Measurements from ENCODE around the gene CDYL.
A peak's percentile ranks its signal among the peaks of the same experiment; 100 is the strongest.

Gene CDYL

DNA sequence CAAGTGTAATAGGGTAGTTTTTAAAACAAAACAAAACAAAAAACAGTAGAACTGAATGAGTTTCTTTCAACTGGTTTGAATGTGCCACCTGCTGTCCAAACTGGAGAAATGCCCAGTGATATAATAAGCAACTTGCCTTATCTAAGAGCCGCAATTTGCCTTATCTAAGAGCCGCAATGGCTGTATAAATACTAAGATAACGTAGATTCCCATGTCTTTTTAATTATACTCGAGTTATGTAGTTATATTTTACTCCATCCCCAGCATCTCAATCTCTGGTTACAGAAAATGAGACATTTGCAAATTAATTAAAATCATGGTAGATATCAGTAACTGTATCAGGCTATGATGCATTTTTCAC, 160.5 kb downstream of the CDYL start:
- in situ Hi-C loops (cut with HindIII; ENCODE audit: low sequenced_read_pairs) = no loop called here
- peak; percentile 37 for DNase-seq (ENCODE audit: low read depth)

GRCh38 chr6:4937414-4937813, 161.2 kb downstream of the CDYL start:
- DNase-seq (ENCODE audit: low read depth) = no peak
- no peak overlapping the region for H3K4me3 ChIP-seq (ENCODE audit: low read depth, low read length)
- in situ Hi-C loops (cut with HindIII; ENCODE audit: low sequenced_read_pairs) = no loop called here
- no peak for TF ChIP-seq CTCF (IDR thresholded peaks at IDR 0.05; ENCODE audit: low read depth, low read length, missing control alignments)

More for the DNA sequence above, 160.5 kb downstream of the CDYL start:
- no peak overlapping the region for H3K4me3 ChIP-seq (ENCODE audit: low read depth, low read length)
- peak; percentile 60 for TF ChIP-seq CTCF (IDR thresholded peaks at IDR 0.05; ENCODE audit: low read depth, low read length, missing control alignments)

GRCh38 chr6:4939241-4939640, 163.0 kb downstream of the CDYL start:
- TF ChIP-seq CTCF (IDR thresholded peaks at IDR 0.05; ENCODE audit: low read depth, low read length, missing control alignments) = no peak
- in situ Hi-C loops (cut with HindIII; ENCODE audit: low sequenced_read_pairs) = no loop called here
- DNase-seq (ENCODE audit: low read depth) = no peak
- H3K4me3 ChIP-seq (ENCODE audit: low read depth, low read length) = no peak overlapping the region

- in situ Hi-C loops (cut with HindIII; ENCODE audit: low sequenced_read_pairs) = no loop called here
- no peak overlapping the region for H3K4me3 ChIP-seq (ENCODE audit: low read depth, low read length)
- no peak for DNase-seq (ENCODE audit: low read depth)
- no peak for TF ChIP-seq CTCF (IDR thresholded peaks at IDR 0.05; ENCODE audit: low read depth, low read length, missing control alignments)
Measured at GRCh38 chr6:4940416-4940815, 164.2 kb downstream of the CDYL start.

GRCh38 chr6:4941782-4942672, 165.8 kb downstream of the CDYL start:
- in situ Hi-C loops (cut with HindIII; ENCODE audit: low sequenced_read_pairs) = no loop called here
- TF ChIP-seq CTCF (IDR thresholded peaks at IDR 0.05; ENCODE audit: low read depth, low read length, missing control alignments) = no peak
- DNase-seq (ENCODE audit: low read depth) = peak; percentile 80

DNA sequence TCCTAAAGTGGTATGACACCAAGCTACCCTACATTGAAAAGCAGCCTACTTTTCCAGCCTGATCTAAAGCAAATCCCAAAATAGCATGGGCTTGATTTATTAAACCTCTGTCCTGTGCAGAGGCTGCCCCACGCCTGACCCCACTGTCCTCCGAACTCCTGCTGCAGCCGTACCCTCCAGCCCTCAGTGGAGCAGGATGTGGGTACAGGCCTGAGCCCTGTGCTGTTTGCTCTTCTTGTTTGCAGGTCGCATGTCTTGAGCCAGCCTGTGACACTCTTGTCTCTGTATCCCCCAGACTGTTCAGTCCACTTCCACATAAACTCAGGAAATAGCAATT, 166.4 kb downstream of the CDYL start:
- in situ Hi-C loops (cut with HindIII; ENCODE audit: low sequenced_read_pairs) = no loop called here
- no peak for DNase-seq (ENCODE audit: low read depth)
- no peak for TF ChIP-seq CTCF (IDR thresholded peaks at IDR 0.05; ENCODE audit: low read depth, low read length, missing control alignments)
- H3K4me3 ChIP-seq (ENCODE audit: low read depth, low read length) = no peak overlapping the region

More at GRCh38 chr6:4941782-4942672, 165.8 kb downstream of the CDYL start:
- H3K4me3 ChIP-seq (ENCODE audit: low read depth, low read length) = no peak overlapping the region

All from astrocyte of the cerebellum (primary cell).